ENCODE results near the gene ASAP2.

ASAP2 gene

DNA sequence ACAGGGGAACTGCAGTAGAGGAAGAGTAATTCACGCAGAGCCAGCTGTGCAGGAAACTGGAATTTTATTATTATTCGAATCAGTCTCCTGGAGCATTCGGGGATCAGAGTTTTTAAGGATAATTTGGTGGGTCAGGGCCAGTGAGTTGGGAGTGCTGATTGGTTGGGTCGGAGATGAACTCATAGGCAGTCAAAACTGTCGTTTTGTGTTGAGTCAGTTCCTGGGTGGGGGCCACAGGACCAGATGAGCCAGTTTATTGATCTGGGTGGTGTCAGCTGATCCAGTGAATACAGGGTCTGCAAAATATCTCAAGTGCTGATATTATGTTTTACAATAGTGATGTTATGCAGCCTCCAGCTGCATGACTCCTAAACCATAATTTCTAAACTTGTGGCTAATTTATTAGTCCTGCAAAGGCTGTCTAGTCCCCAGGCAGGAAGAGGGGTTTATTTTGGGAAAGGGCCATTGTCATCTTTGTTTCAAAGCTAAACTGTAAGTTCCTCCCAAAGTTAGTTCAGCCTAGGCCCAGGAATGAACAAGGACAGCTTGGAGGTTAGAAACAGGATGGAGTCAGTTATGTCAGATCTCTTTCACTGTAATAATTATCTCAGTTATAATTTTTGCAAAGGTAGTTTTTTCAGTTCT is 67.0 kb downstream of the ASAP2 start:
- DNase-seq (ENCODE audit: low read depth, low spot score), result no peak

DNA sequence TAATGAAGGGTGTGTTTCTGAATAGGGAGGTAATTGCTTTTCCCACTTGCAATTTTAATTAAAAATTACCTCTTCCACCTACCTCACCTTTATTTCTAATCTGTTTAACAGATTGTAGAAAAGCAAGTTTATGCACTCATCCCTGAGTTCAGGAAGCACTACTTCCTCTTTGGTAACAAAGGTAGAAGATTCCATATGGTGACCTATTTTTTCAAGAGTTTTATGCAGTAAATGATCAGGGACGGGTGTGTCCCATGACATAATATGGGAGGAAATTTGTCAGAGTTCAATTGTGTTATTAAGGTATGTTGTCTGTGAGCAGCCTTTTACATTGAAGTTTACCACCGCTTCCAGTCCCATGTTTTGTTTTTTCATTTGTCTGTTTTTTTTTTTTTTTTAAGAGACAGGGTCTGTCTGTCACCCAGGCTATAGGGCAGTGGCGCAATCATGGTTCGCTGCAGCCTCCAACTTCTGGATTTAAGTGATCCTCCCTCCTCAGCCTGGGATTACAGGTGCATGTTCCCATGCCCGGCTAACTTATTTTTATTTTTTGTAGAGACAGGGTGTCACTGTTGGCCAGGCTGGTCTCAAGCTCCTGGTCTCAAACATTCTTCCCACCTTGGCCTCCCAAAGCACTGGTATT is 68.2 kb downstream of the ASAP2 start:
- no peak for DNase-seq (ENCODE audit: low read depth, low spot score)

GRCh38 chr2:9275399-9275798 is 68.8 kb downstream of the ASAP2 start:
- DNase-seq (ENCODE audit: low read depth, low spot score), result no peak

DNA sequence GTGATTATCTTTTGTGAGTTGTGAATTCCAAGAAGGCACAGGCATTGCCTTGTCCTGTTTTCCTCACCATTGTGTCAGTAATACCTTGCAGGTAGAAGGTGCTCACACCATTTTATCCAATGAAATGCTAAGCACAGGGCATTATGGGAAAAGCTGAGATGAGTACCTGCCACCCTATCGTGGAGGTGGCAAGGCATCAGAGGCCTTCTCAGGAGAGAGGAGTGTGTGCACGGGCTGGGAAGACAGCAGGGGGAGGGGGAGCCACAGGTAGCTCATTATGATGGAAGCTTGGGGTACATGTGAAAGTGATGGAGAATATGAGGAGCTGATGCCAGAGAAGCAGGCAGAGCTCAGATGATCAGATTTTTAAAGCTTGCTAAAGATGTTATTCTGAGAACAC is 69.5 kb downstream of the ASAP2 start:
- DNase-seq (ENCODE audit: low read depth, low spot score), result no peak

- no peak for DNase-seq (ENCODE audit: low read depth, low spot score)
Observed at GRCh38 chr2:9276901-9277451, 70.4 kb downstream of the ASAP2 start.

- no peak for DNase-seq (ENCODE audit: low read depth, low spot score)
Observed at GRCh38 chr2:9278439-9278838, 71.8 kb downstream of the ASAP2 start.

GRCh38 chr2:9279426-9279825 is 72.8 kb downstream of the ASAP2 start:
- DNase-seq (ENCODE audit: low read depth, low spot score), result no peak

GRCh38 chr2:9280224-9280623 is 73.6 kb downstream of the ASAP2 start:
- no peak for DNase-seq (ENCODE audit: low read depth, low spot score)

DNA sequence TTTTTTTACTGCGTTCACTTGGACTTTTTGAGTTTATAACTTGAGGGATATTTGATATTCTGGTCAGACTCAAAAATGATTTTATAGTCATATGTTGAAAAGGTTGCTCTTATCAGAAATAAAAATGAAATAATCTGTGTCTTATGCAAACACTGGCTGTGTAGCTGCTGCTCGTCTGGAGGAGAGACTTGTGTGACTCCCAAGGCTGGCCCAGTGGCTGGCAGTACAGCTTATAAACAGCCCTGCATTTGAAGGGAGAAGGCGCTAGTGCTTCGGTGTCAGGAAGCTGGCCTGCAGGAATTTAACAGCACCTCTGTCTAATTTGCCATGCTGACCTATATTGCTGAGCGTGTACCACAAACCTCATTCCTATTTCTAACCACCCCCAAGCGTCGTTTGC is 74.5 kb downstream of the ASAP2 start:
- DNase-seq (ENCODE audit: low read depth, low spot score), result no peak

GRCh38 chr2:9282128-9283112 is 75.8 kb downstream of the ASAP2 start:
- no peak for DNase-seq (ENCODE audit: low read depth, low spot score)

DNA sequence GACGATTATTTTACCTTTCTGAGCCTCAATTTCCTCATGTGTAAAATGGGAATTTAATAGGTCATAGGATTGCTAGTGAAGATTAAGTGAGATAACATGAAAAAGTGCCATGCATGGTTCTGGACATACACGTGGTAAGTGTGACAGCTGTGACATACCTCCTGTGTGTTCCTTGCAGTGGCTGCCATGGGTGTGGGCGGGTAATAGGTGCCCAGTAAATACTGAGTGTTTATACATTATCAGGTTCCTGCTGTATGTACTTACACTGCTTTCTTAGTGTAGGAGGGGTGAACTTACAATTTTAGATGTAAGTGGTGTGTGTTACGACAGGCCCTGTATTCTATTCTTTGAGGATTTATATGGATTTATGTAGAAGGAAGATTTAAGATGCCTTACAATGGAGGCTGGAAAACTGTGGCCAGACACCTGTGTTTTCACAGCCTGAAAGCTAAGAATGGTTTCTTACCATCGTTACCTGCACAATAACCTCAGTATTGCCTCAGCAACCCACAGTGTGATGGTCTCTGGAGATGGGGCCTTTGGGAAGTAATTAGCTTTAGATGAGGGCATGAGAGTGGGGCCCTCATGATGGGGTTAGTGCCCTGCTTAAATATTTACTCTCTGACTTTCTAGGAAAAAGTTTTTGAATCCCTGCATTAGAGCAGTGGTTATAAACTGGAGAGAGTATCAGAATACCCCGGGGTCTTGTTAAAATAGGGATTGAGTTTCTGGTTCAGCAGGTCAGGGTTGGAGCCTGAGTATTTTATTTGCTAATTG is 78.1 kb downstream of the ASAP2 start:
- DNase-seq (ENCODE audit: low read depth, low spot score), result no peak

DNA sequence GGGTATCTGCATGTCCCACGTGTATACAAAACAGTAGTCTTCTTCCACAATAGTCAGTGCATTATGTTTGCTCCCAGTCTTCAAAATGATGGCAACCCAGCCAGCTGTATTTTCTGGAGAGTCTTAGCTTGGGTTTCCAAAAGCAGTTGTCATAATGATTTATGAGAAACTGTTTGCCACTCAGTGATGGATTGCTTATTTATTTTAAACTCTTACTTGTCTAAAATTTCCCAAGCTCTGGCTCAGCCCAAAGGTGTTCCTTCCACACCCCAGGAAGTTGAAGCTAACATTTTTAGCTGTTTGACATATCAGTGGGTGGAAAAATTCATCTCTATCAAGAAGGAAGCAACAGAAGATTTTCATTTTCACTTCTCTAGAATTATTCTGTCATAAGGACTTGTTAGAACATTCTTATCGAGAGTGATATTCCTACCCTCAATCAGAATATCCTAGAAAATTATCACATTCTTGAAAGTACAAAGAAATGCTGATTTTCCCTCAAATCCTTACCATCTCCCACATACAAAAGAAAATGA is 78.8 kb downstream of the ASAP2 start:
- DNase-seq (ENCODE audit: low read depth, low spot score), result no peak

- no peak for DNase-seq (ENCODE audit: low read depth, low spot score)
Observed at GRCh38 chr2:9285921-9286320, 79.3 kb downstream of the ASAP2 start.

DNA sequence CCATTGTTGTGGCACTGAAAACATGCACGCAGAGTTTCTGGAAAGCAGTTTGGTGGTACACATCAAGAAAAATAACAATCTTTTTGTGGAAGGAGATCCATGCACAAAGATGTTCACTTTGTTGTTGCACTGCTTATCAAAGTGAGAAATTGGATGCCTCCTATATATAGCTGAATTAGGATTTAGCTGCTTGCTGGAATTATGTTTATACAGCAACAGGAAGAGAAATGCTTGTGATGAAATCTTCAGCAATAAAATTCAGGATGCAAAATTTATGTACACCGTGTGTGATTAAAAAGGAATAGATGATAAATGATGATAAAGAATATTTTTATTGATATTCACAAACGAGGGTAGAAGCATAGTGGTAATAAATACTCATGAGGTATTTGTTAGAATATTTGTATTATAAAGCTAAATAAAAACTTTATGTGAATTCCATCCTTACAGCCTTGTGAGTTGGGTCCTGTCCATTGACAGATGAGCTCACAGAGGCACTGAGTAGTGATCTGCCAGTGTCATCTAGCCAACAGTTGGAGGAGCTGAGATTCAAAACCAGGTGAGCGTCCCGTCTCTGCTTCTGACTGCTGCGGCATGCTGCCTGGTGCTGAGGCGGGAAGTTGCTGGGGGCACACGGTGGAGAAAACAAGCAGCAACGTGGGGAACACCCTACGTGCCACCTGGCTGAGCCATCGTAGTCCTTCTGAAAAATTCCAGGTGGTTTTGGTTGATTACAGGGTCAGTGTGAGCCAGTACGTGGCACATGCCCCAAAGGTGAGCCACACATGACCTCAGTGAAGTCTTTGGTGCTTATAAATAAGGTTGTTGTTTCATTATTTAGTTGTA is 80.2 kb downstream of the ASAP2 start:
- DNase-seq (ENCODE audit: low read depth, low spot score), result no peak

- DNase-seq (ENCODE audit: low read depth, low spot score), result no peak
Observed at GRCh38 chr2:9287400-9288045, 80.9 kb downstream of the ASAP2 start.

GRCh38 chr2:9288233-9288632 is 81.6 kb downstream of the ASAP2 start:
- peak; percentile 90 for DNase-seq (ENCODE audit: low read depth, low spot score)

DNA sequence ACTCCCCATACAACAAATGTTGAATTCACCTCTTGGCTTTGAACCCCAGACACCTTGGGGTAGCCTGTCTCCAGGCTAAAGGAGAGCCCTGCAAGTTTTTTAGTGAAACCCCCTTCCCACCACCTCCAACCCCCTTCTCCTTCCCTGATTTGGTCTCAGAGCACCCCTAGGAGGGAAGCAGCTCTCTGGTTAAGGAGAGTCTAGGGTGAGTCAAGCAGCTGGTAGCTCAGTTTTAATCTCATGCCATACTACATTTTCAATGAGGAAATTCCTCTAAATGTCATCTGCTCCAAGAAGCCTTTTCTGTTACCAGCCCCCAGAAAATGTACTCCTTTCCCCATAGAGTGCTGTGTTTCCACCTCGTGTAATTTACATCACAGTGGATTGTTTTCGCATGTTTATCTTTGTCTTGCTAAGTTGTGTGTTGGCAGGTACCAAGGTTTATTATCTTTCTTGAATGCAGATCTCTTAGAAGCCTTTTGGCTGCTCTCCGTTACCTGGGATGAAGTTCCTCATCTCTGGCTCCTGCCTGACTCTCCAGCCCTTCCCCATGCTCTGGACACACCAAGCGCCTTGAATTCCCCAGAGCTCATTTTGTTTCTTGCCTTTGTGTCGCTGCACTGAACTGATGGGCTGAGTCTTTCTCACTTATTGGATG is 82.2 kb downstream of the ASAP2 start:
- no peak for DNase-seq (ENCODE audit: low read depth, low spot score)

GRCh38 chr2:9291331-9291730 is 84.7 kb downstream of the ASAP2 start:
- DNase-seq (ENCODE audit: low read depth, low spot score), result no peak

GRCh38 chr2:9291866-9292265 is 85.3 kb downstream of the ASAP2 start:
- no peak for DNase-seq (ENCODE audit: low read depth, low spot score)
